CD4-positive, alpha-beta T cell (primary cell): ENCODE results near the gene KRTAP21-1. TPM values are rescaled to one million over a fixed set of nuclear protein-coding genes. Genes with fewer than 3 reads are reported as not detected.

ENCODE experiments used
- ATAC-seq: fragments of 200-7000 bp; cut with Tn5 transposase; one replicate; pipeline ENCODE4 v1.10.0; 2022; ENCODE audit warnings: mild to moderate bottlenecking; ENCODE audit not compliant: poor library complexity
- CTCF ChIA-PET: fragments of 350-600 bp; sonication (Branson Sonifier 250); formaldehyde crosslinking; loops from one replicate; lab custom pipeline; 2021; ENCODE audit warnings: antibody characterized with exemption, inconsistent platforms; lab: Charles Lee
- POLR2A ChIA-PET: fragments of 350-600 bp; sonication (Branson Sonifier 250); formaldehyde crosslinking; loops from one replicate; lab custom pipeline; 2021; ENCODE audit warnings: antibody characterized with exemption, inconsistent platforms; lab: Charles Lee
- DNase-seq, 14 experiments: peaks; one replicate each; pipeline ENCODE4 v3.0.0-alpha.2; 2013 to 2020; ENCODE audit warnings: mixed read lengths in 2 of 14
- H3K27ac ChIP-seq, 2 donors: one replicate each; pipeline versions ENCODE4 v1.5.1 to v1.7.0; 2013; ENCODE audit warnings: low read length in 2 of 2, low read depth in 1 of 2, mild to moderate bottlenecking in 1 of 2
- H3K27me3 ChIP-seq, 2 experiments: 1 replicate in 1 of 2; 2 replicates in 1 of 2; pipeline versions ENCODE4 v1.6.1 to v1.7.0; 2013; ENCODE audit warnings: low read length in 2 of 2, control low read depth in 1 of 2, mild to moderate bottlenecking in 1 of 2, moderate library complexity in 1 of 2; ENCODE audit not compliant: insufficient read depth in 2 of 2, control insufficient read depth in 1 of 2
- H3K36me3 ChIP-seq: one replicate; pipeline ENCODE4 v1.6.1; 2013; ENCODE audit warnings: low read length, control low read depth; ENCODE audit not compliant: insufficient read depth
- H3K4me1 ChIP-seq: one replicate; pipeline ENCODE4 v1.6.1; 2013; ENCODE audit warnings: low read length, control low read depth; ENCODE audit not compliant: insufficient read depth
- H3K4me3 ChIP-seq: one replicate; pipeline ENCODE4 v1.5.1; 2013; ENCODE audit warnings: mild to moderate bottlenecking, low read length, moderate library complexity
- H3K9me3 ChIP-seq, 2 experiments: 1 replicate in 1 of 2; 2 replicates in 1 of 2; pipeline versions ENCODE4 v1.6.1 to v1.7.0; 2013; ENCODE audit warnings: low read length in 2 of 2, mild to moderate bottlenecking in 2 of 2, control low read depth in 1 of 2, moderate library complexity in 1 of 2; ENCODE audit not compliant: control insufficient read depth in 1 of 2, insufficient read depth in 1 of 2
- H3K27ac Mint-ChIP-seq: one replicate; pipeline ENCODE4 v1.8.0; 2020; ENCODE audit warnings: mixed read lengths
- H3K27me3 Mint-ChIP-seq: one replicate; pipeline ENCODE4 v1.8.0; 2021; ENCODE audit warnings: mixed read lengths
- H3K36me3 Mint-ChIP-seq: one replicate; pipeline ENCODE4 v1.8.0; 2021; ENCODE audit warnings: low read depth, mixed read lengths
- H3K4me1 Mint-ChIP-seq: one replicate; pipeline ENCODE4 v1.8.0; 2021; ENCODE audit warnings: low read depth, mixed read lengths
- H3K4me3 Mint-ChIP-seq: one replicate; pipeline ENCODE4 v1.8.0; 2020; ENCODE audit warnings: mild to moderate bottlenecking, mixed read lengths
- H3K9me3 Mint-ChIP-seq: one replicate; pipeline ENCODE4 v1.8.0; 2020; ENCODE audit warnings: mixed read lengths
- intact Hi-C, 2 experiments: fragments of 100-400 bp; cut with DNase I in 1 of 2; cut with micrococcal nuclease in 1 of 2; formaldehyde crosslinking; loops; one replicate each; pipeline versions ENCODE4 v1.15.1 to v1.9.0; 2023 to 2025; cut with DNase I, micrococcal nuclease
- total RNA-seq, 174 experiments: library from RNA in 2 of 174; stranded (reverse) in 2 of 174; gene quantifications; one replicate each; pipeline ENCODE4 v1.2.3 and lab custom pipeline; 2021 to 2026
- TF ChIP-seq, protein P1 (sequence below): fragments of 200-600 bp; IDR thresholded peaks from one replicate; pipeline ENCODE4 v1.8.0; 2022; ENCODE audit warnings: antibody characterized with exemption, mild to moderate bottlenecking

The KRTAP21-1 gene
- total RNA-seq, 2 experiments from 2014 or later: not detected

DNA sequence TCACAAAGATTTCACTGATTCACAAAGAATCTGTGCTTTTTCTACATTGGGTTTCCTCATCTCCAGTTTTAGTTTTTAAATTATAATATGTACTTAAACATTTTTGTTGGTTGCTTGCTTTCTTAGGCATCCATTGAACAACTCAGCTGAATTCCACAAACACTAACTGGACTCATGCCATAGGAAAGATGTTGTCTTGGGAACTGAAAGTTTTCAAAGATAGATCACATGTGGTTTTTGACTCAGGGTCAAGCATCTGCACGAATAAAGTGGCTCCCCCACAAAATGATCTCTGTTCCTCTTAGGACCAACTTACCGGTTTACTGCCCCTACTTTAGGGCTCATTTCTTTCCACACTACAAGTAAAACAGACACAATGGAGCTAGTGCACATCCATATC lies 3.1 kb upstream of the KRTAP21-1 start:
- H3K4me3 ChIP-seq: no peak overlapping the region
- CTCF ChIA-PET: no interaction called here
- Mint-ChIP-seq H3K27ac (no peak overlapping the region), H3K27me3 (peaks cover 8% of the 10 kb centered on the region), H3K4me1 (no peaks in the 10 kb centered on the region), H3K9me3 (peaks cover 2% of the 10 kb centered on the region), H3K4me3 (no peak overlapping the region), H3K36me3 (no peaks in the 10 kb centered on the region)
- DNase-seq (no peak), ATAC-seq (no peak)
- TF ChIP-seq, protein P1, sequence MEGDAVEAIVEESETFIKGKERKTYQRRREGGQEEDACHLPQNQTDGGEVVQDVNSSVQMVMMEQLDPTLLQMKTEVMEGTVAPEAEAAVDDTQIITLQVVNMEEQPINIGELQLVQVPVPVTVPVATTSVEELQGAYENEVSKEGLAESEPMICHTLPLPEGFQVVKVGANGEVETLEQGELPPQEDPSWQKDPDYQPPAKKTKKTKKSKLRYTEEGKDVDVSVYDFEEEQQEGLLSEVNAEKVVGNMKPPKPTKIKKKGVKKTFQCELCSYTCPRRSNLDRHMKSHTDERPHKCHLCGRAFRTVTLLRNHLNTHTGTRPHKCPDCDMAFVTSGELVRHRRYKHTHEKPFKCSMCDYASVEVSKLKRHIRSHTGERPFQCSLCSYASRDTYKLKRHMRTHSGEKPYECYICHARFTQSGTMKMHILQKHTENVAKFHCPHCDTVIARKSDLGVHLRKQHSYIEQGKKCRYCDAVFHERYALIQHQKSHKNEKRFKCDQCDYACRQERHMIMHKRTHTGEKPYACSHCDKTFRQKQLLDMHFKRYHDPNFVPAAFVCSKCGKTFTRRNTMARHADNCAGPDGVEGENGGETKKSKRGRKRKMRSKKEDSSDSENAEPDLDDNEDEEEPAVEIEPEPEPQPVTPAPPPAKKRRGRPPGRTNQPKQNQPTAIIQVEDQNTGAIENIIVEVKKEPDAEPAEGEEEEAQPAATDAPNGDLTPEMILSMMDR: no peak
- intact Hi-C loops: no loop called here
- no peak overlapping the region for H3K27ac ChIP-seq
- H3K9me3 ChIP-seq: no peaks in the 10 kb centered on the region
- H3K27me3 ChIP-seq: no peaks in the 10 kb centered on the region
- POLR2A ChIA-PET: no interaction called here
- no peaks in the 10 kb centered on the region for H3K4me1 ChIP-seq
- no peaks in the 10 kb centered on the region for H3K36me3 ChIP-seq

DNA sequence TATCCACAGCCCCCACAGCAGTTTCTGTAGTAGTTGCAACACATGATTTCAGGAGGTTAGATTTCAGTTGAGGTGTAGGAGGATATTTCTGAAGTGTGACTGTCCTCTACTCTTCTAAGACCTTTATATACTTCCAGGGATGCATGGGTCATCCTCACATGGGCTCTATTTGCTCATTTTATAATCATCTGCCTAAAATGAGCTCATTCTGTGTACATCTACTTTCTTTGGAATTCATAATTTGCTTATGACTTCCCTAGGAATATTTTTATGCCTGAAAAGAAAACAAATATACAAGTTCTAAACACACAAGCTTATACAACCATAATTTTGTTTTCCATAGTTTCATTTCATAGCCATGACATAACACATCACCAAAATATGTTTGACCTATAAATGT lies 8.1 kb downstream of the KRTAP21-1 start, which contains the start of gene KRTAP21-2:
KRTAP21-2 (minus strand) TSS at position 101 of the 400 bp plus-strand sequence; CDS start at position 44, 57 bp downstream.
- DNase-seq: no peak
- H3K27ac Mint-ChIP-seq: no peak within 1 kb of the TSS
- no peaks in the 10 kb centered on the region for H3K36me3 Mint-ChIP-seq
- H3K9me3 Mint-ChIP-seq: peaks cover 2% of the 10 kb centered on the region
- Histone ChIP-seq H3K36me3 (no peaks in the 10 kb centered on the region), H3K27me3 (no peaks in the 10 kb centered on the region), H3K4me1 (no peaks in the 10 kb centered on the region), H3K4me3 (no peak within 1 kb of the TSS), H3K27ac (no peak within 1 kb of the TSS), H3K9me3 (peaks cover 0 to 3% of the 10 kb centered on the region in 2 experiments)
- no peaks in the 10 kb centered on the region for H3K27me3 Mint-ChIP-seq
- TF ChIP-seq, protein P1: no peak
- ChIA-PET POLR2A (no interaction called here), CTCF (no interaction called here)
- H3K4me3 Mint-ChIP-seq: no peak within 1 kb of the TSS
- intact Hi-C loops: no loop called here
- H3K4me1 Mint-ChIP-seq: no peaks in the 10 kb centered on the region
- no peak for ATAC-seq

- Mint-ChIP-seq H3K27ac (no peak overlapping the region), H3K9me3 (peaks cover 2% of the 10 kb centered on the region), H3K4me3 (no peak overlapping the region), H3K27me3 (peaks cover 29% of the 10 kb centered on the region), H3K4me1 (no peaks in the 10 kb centered on the region), H3K36me3 (no peaks in the 10 kb centered on the region)
- H3K36me3 ChIP-seq: no peaks in the 10 kb centered on the region
- DNase-seq: no peak
- TF ChIP-seq, protein P1: no peak
- no peaks in the 10 kb centered on the region for H3K9me3 ChIP-seq
- intact Hi-C loops: no loop called here
- POLR2A ChIA-PET: no interaction called here
- no peak overlapping the region for H3K27ac ChIP-seq
- CTCF ChIA-PET: no interaction called here
- no peak for ATAC-seq
- H3K4me3 ChIP-seq: no peak overlapping the region
- no peaks in the 10 kb centered on the region for H3K4me1 ChIP-seq
- H3K27me3 ChIP-seq: no peaks in the 10 kb centered on the region
Observed at GRCh38 chr21:30740462-30740861, 14.8 kb downstream of the KRTAP21-1 start.
